HepG2 (cell line): ENCODE results near the gene FRMD8. TPM values are rescaled to one million over a fixed set of nuclear protein-coding genes. Genes with fewer than 3 reads are reported as not detected.
A peak's percentile ranks its signal among the peaks of the same experiment; 100 is the strongest.

Experiments
- ATAC-seq: fragments of 200-7000 bp; cut with Tn5 transposase; 3 replicates; pipeline ENCODE4 v1.9.1; 2020; ENCODE audit warnings: mild to moderate bottlenecking, moderate library complexity
- BruUV-seq: library from RNA; stranded (reverse); fragments of 400-500 nt; replicated peaks from 2 replicates; lab custom pipeline; 2021; lab: Mats Ljungman, UMichigan
- CTCF ChIA-PET: fragments of 300-600 bp; formaldehyde crosslinking; extraction: SDS; loops from one replicate; lab custom pipeline; 2021; ENCODE audit warnings: low total read pairs, inconsistent platforms, low intra/inter-chr PET ratio; lab: Yijun Ruan, JAX
- POLR2A ChIA-PET: fragments of 350-600 bp; sonication (Branson Sonifier 250); formaldehyde crosslinking; loops from one replicate; lab custom pipeline; 2020; ENCODE audit warnings: antibody characterized with exemption, inconsistent platforms; lab: Yijun Ruan, JAX
- DNase-seq: peaks from one replicate; pipeline ENCODE4 v3.0.0-alpha.2; 2015; ENCODE audit warnings: low spot score
- FAIRE-seq: peaks from 3 replicates; lab custom pipeline; 2011; peaks lifted over from hg19 to GRCh38; lab: Jason Lieb, UNC
- H2AFZ ChIP-seq: one replicate; pipeline ENCODE4 v1.6.1; 2011; ENCODE audit warnings: low read length, inconsistent platforms
- H3K27ac ChIP-seq: fragments of 300-600 bp; 3 replicates; pipeline ENCODE4 v1.8.0; 2011; ENCODE audit warnings: mixed run types, mild to moderate bottlenecking, mixed read lengths, low read length, inconsistent platforms; ENCODE audit not compliant: insufficient read depth; ENCODE audit errors: extremely low read length
- H3K27me3 ChIP-seq, 2 experiments: fragments of 200-600 bp in 1 of 2; 2 replicates in 1 of 2; 3 replicates in 1 of 2; pipeline versions ENCODE4 v1.6.0 to v1.8.0; 2011; ENCODE audit warnings: low read length in 2 of 2, mild to moderate bottlenecking in 2 of 2, moderate library complexity in 2 of 2, inconsistent platforms in 1 of 2; ENCODE audit not compliant: insufficient read depth in 2 of 2, control insufficient read depth in 1 of 2
- H3K36me3 ChIP-seq, 2 experiments: fragments of 200-600 bp in 1 of 2; replicated peaks in 1 of 2; 2 replicates in 1 of 2; 3 replicates in 1 of 2; pipeline versions ENCODE4 v1.5.1 to v1.8.0; 2011; ENCODE audit warnings: low read length in 2 of 2, inconsistent platforms in 1 of 2; ENCODE audit not compliant: insufficient read depth in 2 of 2, control insufficient read depth in 1 of 2
- H3K4me1 ChIP-seq: 2 replicates; pipeline ENCODE4 v1.5.1; 2012; ENCODE audit warnings: low read length, inconsistent platforms; ENCODE audit not compliant: insufficient read depth
- H3K4me2 ChIP-seq: 2 replicates; pipeline ENCODE4 v1.6.0; 2011; ENCODE audit warnings: low read depth, low read length, inconsistent platforms
- H3K4me3 ChIP-seq, 3 experiments: fragments of 200-600 bp in 1 of 3; sonication (generic), shearing (Covaris generic) in 1 of 3; replicated peaks in 1 of 3; 2 replicates each; pipeline ENCODE4 v1.5.1; 2011 to 2016; ENCODE audit warnings: low read length in 3 of 3, inconsistent platforms in 2 of 3, low read depth in 2 of 3, mild to moderate bottlenecking in 2 of 3, control low read depth in 1 of 3, mixed read lengths in 1 of 3; ENCODE audit not compliant: insufficient read depth in 1 of 3
- H3K79me2 ChIP-seq: one replicate; pipeline ENCODE4 v1.6.1; 2011; ENCODE audit warnings: low read length, inconsistent platforms; ENCODE audit not compliant: insufficient read depth
- H3K9ac ChIP-seq: 2 replicates; pipeline ENCODE4 v1.6.0; 2011; ENCODE audit warnings: mild to moderate bottlenecking, low read depth, low read length, inconsistent platforms; ENCODE audit not compliant: insufficient read depth
- H3K9me3 ChIP-seq: 2 replicates; pipeline ENCODE4 v1.5.1; 2012; ENCODE audit warnings: mild to moderate bottlenecking, low read length
- H4K20me1 ChIP-seq: 2 replicates; pipeline ENCODE4 v1.6.0; 2011; ENCODE audit warnings: inconsistent platforms, mild to moderate bottlenecking, low read length, moderate library complexity; ENCODE audit not compliant: insufficient read depth
- CREM ChIP-seq, 2 experiments: sonication (generic) in 1 of 2; formaldehyde crosslinking in 1 of 2; IDR thresholded peaks; 2 replicates each; pipeline versions ENCODE4 v1.4.0 to v1.6.1; 2016 to 2020; ENCODE audit warnings: antibody characterized with exemption in 1 of 2, mild to moderate bottlenecking in 1 of 2, missing genetic modification reagents in 1 of 2
- GFI1 ChIP-seq: sonication (generic); formaldehyde crosslinking; IDR thresholded peaks from 2 replicates; pipeline ENCODE4 v1.5.0; 2020; ENCODE audit warnings: missing genetic modification reagents, mild to moderate bottlenecking, borderline replicate concordance
- MEIS2 ChIP-seq: sonication (generic); formaldehyde crosslinking; IDR thresholded peaks from 2 replicates; pipeline ENCODE4 v1.9.0; 2021; ENCODE audit warnings: mild to moderate bottlenecking, missing genetic modification reagents
- SIX4 ChIP-seq: sonication (generic); formaldehyde crosslinking; IDR thresholded peaks from 2 replicates; pipeline ENCODE4 v1.4.0; 2020; ENCODE audit warnings: missing genetic modification reagents
- ZBED4 ChIP-seq: sonication (generic); formaldehyde crosslinking; IDR thresholded peaks from 2 replicates; pipeline ENCODE4 v1.4.0; 2020; ENCODE audit warnings: missing genetic modification reagents, borderline replicate concordance
- WGBS: methylation state at CpG from one replicate; pipeline ENCODE4 v1.1.6; 2017; ENCODE audit warnings: low lambda C conversion rate; 5-methylcytosine and 5-hydroxymethylcytosine counted together
- in situ Hi-C: cut with HindIII; loops from 2 replicates; pipeline ENCODE4 v1.10.0; 2017; ENCODE audit warnings: low pct_unique_long_range_greater_than_20kb; ENCODE audit not compliant: extremely low pct_ligation_motif_present
- intact Hi-C: fragments of 100-400 bp; cut with micrococcal nuclease; formaldehyde crosslinking; loops from one replicate; pipeline ENCODE4 v1.10.0; 2022; ENCODE audit not compliant: unreplicated experiment
- polyA plus RNA-seq, 8 experiments: library from polyadenylated mRNA; depleted of rRNA in 3 of 8; stranded (reverse) in 7 of 8; unstranded in 1 of 8; fragments of >200 nt; fragmentation: Illumina TruSeq in 4 of 8; extraction: Trizol in 4 of 8; gene quantifications; 2 replicates each; pipeline versions ENCODE4 v1.2.1 to v1.2.3, GENCODE V29; 2011 to 2016; ENCODE audit warnings: low read depth in 4 of 8, missing spikeins in 1 of 8, mixed read lengths in 1 of 8; ENCODE audit not compliant: insufficient read depth in 1 of 8
- total RNA-seq, 5 experiments: library from RNA; depleted of rRNA; stranded (reverse); fragments of >200 nt; fragmentation: Illumina TruSeq; extraction: Trizol; gene quantifications; 2 replicates each; pipeline ENCODE4 v1.2.3, GENCODE V29; 2016; ENCODE audit warnings: low read depth in 1 of 5
- TF ChIP-seq, protein P1 (sequence below): sonication (generic); formaldehyde crosslinking; IDR thresholded peaks from 2 replicates; pipeline ENCODE4 v1.4.0; 2020; ENCODE audit warnings: mild to moderate bottlenecking, missing genetic modification reagents, borderline replicate concordance
- TF ChIP-seq, protein P2 (sequence below): sonication (generic); formaldehyde crosslinking; IDR thresholded peaks from 2 replicates; pipeline ENCODE4 v1.5.1; 2020; ENCODE audit warnings: missing genetic modification reagents, mild to moderate bottlenecking, borderline replicate concordance

The FRMD8 gene
- total and polyA plus RNA-seq, 2 of the 13 experiments (the other 11 are each of a cell fraction or from before 2014, with no cell fraction given) = 5.8 to 20.6 TPM

GRCh38 chr11:65382804-65383368 is 3.6 kb upstream of the FRMD8 start:
- ATAC-seq = no peak; the same call in 2 of the 3 replicates
- peaks cover 89% of the 10 kb centered on the region for H3K4me1 ChIP-seq
- intact Hi-C loops = loop anchor here (1.0 to 2.0 kb wide), 3 partner anchors 12 to 34 kb away; no protein-coding TSS in a partner anchor
- TF ChIP-seq MEIS2 (CRISPR knock-in tag) = peak; percentile 39; the same call in 1 of the 2 replicates
- no peak for TF ChIP-seq GFI1 (CRISPR knock-in tag)
- no peak for TF ChIP-seq SIX4 (CRISPR knock-in tag)
- TF ChIP-seq, protein P1, sequence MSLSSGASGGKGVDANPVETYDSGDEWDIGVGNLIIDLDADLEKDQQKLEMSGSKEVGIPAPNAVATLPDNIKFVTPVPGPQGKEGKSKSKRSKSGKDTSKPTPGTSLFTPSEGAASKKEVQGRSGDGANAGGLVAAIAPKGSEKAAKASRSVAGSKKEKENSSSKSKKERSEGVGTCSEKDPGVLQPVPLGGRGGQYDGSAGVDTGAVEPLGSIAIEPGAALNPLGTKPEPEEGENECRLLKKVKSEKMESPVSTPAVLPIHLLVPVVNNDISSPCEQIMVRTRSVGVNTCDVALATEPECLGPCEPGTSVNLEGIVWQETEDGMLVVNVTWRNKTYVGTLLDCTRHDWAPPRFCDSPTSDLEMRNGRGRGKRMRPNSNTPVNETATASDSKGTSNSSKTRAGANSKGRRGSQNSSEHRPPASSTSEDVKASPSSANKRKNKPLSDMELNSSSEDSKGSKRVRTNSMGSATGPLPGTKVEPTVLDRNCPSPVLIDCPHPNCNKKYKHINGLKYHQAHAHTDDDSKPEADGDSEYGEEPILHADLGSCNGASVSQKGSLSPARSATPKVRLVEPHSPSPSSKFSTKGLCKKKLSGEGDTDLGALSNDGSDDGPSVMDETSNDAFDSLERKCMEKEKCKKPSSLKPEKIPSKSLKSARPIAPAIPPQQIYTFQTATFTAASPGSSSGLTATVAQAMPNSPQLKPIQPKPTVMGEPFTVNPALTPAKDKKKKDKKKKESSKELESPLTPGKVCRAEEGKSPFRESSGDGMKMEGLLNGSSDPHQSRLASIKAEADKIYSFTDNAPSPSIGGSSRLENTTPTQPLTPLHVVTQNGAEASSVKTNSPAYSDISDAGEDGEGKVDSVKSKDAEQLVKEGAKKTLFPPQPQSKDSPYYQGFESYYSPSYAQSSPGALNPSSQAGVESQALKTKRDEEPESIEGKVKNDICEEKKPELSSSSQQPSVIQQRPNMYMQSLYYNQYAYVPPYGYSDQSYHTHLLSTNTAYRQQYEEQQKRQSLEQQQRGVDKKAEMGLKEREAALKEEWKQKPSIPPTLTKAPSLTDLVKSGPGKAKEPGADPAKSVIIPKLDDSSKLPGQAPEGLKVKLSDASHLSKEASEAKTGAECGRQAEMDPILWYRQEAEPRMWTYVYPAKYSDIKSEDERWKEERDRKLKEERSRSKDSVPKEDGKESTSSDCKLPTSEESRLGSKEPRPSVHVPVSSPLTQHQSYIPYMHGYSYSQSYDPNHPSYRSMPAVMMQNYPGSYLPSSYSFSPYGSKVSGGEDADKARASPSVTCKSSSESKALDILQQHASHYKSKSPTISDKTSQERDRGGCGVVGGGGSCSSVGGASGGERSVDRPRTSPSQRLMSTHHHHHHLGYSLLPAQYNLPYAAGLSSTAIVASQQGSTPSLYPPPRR (CRISPR knock-in tag) = no peak
- TF ChIP-seq ZBED4 (CRISPR knock-in tag) = 0 out of 2 replicates have a peak, but pooled peaks have one; percentile 1
- TF ChIP-seq, protein P2, sequence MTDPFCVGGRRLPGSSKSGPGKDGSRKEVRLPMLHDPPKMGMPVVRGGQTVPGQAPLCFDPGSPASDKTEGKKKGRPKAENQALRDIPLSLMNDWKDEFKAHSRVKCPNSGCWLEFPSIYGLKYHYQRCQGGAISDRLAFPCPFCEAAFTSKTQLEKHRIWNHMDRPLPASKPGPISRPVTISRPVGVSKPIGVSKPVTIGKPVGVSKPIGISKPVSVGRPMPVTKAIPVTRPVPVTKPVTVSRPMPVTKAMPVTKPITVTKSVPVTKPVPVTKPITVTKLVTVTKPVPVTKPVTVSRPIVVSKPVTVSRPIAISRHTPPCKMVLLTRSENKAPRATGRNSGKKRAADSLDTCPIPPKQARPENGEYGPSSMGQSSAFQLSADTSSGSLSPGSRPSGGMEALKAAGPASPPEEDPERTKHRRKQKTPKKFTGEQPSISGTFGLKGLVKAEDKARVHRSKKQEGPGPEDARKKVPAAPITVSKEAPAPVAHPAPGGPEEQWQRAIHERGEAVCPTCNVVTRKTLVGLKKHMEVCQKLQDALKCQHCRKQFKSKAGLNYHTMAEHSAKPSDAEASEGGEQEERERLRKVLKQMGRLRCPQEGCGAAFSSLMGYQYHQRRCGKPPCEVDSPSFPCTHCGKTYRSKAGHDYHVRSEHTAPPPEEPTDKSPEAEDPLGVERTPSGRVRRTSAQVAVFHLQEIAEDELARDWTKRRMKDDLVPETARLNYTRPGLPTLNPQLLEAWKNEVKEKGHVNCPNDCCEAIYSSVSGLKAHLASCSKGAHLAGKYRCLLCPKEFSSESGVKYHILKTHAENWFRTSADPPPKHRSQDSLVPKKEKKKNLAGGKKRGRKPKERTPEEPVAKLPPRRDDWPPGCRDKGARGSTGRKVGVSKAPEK (CRISPR knock-in tag) = 0 out of 2 replicates have a peak, but pooled peaks have one; percentile 32
- TF ChIP-seq CREM (IDR thresholded peaks at IDR 0.05) = 0 out of 2 replicates have a peak, but pooled peaks have one; percentile 3
- TF ChIP-seq CREM (CRISPR knock-in tag; IDR thresholded peaks at IDR 0.05) = no peak

More at GRCh38 chr11:65382804-65383368, 3.6 kb upstream of the FRMD8 start:
- Histone ChIP-seq H3K27ac (peak overlapping the region; percentile 88), H3K4me2 (peak overlapping the region; percentile 95), H3K9ac (peak overlapping the region; percentile 71), H3K9me3 (no peaks in the 10 kb centered on the region), H2AFZ (no peak overlapping the region), H4K20me1 (no peaks in the 10 kb centered on the region), H3K79me2 (no peaks in the 10 kb centered on the region), H3K4me3 (peak overlapping the region; percentile 57 to 82 (median 65)), H3K27me3 (no peaks in the 10 kb centered on the region; a peak in 1 of 5 replicates), H3K36me3 (no peaks in the 10 kb centered on the region)
- BruUV-seq = TSS peak; percentile 54
- CTCF ChIA-PET = no interaction called here
- DNase-seq (no peak), FAIRE-seq (no peak)
- 0% methylated on average over 10 of the region's 12 CpGs for WGBS
- in situ Hi-C loops = loop anchor here (5.0 kb wide), 1 partner anchor 34 kb away; no protein-coding TSS in a partner anchor
- POLR2A ChIA-PET = interaction anchor here (1.0 to 16.8 kb wide), 14 partner anchors 12 to 127 kb away, joined by 3 to 433 read pairs (median 4); partner anchors contain the start of genes MALAT1 and NEAT1
